Thyroid gland (tissue), 4 donors: ENCODE measurements around the gene NID2. TPM values are rescaled to one million over a fixed set of nuclear protein-coding genes. Genes with fewer than 3 reads are reported as not detected.

Source experiments
- DNase-seq, 2 donors: peaks; one replicate each; pipeline ENCODE4 v3.0.0-alpha.2; 2019
- H3K27ac ChIP-seq, 3 donors: fragments of 200-600 bp; sonication (generic); 1 replicate in 2 of 3; 2 replicates in 1 of 3; pipeline ENCODE4 v1.5.1; 2016 to 2019; ENCODE audit warnings: mild to moderate bottlenecking in 1 of 3, moderate library complexity in 1 of 3
- H3K27me3 ChIP-seq: fragments of 200-600 bp; sonication (generic); one replicate; pipeline ENCODE4 v1.5.1; 2019
- H3K36me3 ChIP-seq, 2 donors: fragments of 200-600 bp; sonication (generic); one replicate each; pipeline ENCODE4 v1.5.1; 2016 to 2019
- H3K4me1 ChIP-seq, 2 donors: fragments of 200-600 bp; sonication (generic); one replicate each; pipeline ENCODE4 v1.5.1; 2017 to 2019
- H3K4me3 ChIP-seq, 3 donors: fragments of 200-600 bp; sonication (generic); replicated peaks in 1 of 3; 1 replicate in 2 of 3; 2 replicates in 1 of 3; pipeline ENCODE4 v1.5.1; 2016; ENCODE audit warnings: mild to moderate bottlenecking in 1 of 3
- H3K9me3 ChIP-seq: fragments of 200-600 bp; sonication (generic); one replicate; pipeline ENCODE4 v1.5.1; 2017
- CTCF ChIP-seq, 6 experiments: fragments of 200-600 bp in 3 of 6; fragments of 450-650 bp in 3 of 6; sonication (generic) in 3 of 6; IDR thresholded peaks; one replicate each; pipeline ENCODE4 v1.5.1; 2016 to 2019; ENCODE audit warnings: antibody characterized with exemption in 6 of 6, mild to moderate bottlenecking in 2 of 6, inconsistent platforms in 1 of 6, moderate library complexity in 1 of 6
- POLR2A ChIP-seq, 2 donors: fragments of 450-650 bp; IDR thresholded peaks; one replicate each; pipeline ENCODE4 v1.6.1; 2017; ENCODE audit warnings: antibody characterized with exemption in 2 of 2, mild to moderate bottlenecking in 2 of 2, moderate library complexity in 1 of 2
- WGBS, 2 donors: methylation state at CpG; one replicate each; pipeline ENCODE4 v1.1.5; 2017; 5-methylcytosine and 5-hydroxymethylcytosine counted together
- intact Hi-C: fragments of 100-400 bp; cut with DNase I; formaldehyde crosslinking; loops from one replicate; pipeline ENCODE4 v1.15.1; 2023
- total RNA-seq, 4 donors: library from RNA; depleted of rRNA; stranded (reverse); fragments of >200 nt; gene quantifications; one replicate each; pipeline ENCODE4 v1.2.3, GENCODE V29; 2016

NID2 gene
- total RNA-seq, 4 donors from 2014 or later = 115 to 207 (median 130) TPM

DNA sequence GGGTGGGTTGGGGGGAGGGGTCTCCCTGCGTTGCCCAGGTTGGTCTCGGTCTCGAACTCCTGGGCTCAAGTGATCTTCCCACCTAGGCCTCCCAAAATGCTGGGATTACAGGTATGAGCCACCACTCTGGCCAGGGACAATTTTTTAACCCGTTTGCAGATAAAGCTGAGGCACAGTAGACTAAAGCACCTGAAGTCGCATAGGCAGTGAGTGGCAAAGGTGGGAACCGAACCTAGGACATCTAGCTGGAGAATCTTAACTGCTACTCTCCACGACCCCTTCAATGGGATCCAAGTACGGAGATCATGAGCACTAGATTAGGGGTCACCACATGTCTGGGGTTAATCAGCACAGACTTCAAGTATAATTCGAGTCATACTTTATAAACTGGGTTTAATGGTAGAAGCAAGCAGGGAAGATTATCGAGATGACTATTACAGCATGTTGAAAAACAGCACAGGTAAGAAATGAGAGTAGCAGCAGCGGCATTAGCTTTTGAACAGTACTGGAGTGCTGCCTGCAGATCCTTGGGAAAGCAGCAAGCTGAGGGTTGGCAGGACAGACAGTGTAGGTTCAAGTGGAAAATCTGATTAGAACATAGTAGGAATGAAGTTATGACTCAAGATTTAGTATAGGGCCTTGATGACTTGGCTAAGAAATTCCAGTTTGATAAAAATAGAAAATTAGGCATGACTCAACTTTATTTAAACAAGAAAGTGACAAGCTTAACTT lies 23.9 kb downstream of the NID2 start:
- intact Hi-C loops = loop anchor here (10.0 kb wide), 1 partner anchor 50 kb away; no protein-coding TSS in a partner anchor
- WGBS, 2 donors = 52 to 62% methylated on average over 11 of the region's 11 CpGs
- H3K4me3 ChIP-seq = no peak overlapping the region
- DNase-seq = peak; percentile 59 to 60
- H3K9me3 ChIP-seq = no peaks in the 10 kb centered on the region
- peaks cover 4 to 22% of the 10 kb centered on the region in 2 donors for H3K36me3 ChIP-seq
- H3K27ac ChIP-seq = peak overlapping the region; percentile 43 to 76 (median 72)
- no peak for TF ChIP-seq CTCF (IDR thresholded peaks at IDR 0.05)
- TF ChIP-seq POLR2A (IDR thresholded peaks at IDR 0.05) = no peak
- H3K4me1 ChIP-seq = peaks cover 55 to 73% of the 10 kb centered on the region in 2 donors
- no peaks in the 10 kb centered on the region for H3K27me3 ChIP-seq

GRCh38 chr14:52043690-52044089 lies 25.2 kb downstream of the NID2 start:
- Histone ChIP-seq H3K27me3 (no peaks in the 10 kb centered on the region), H3K4me1 (peaks cover 42 to 60% of the 10 kb centered on the region in 2 donors), H3K9me3 (no peaks in the 10 kb centered on the region), H3K4me3 (no peak overlapping the region), H3K36me3 (peaks cover 12 to 35% of the 10 kb centered on the region in 2 donors), H3K27ac (peak overlapping the region in 2 of 3 donors; percentile 10 to 63)
- DNase-seq = peak; percentile 56 to 57
- TF ChIP-seq CTCF (IDR thresholded peaks at IDR 0.05) (peak; percentile 16 to 56 (median 46)), POLR2A (IDR thresholded peaks at IDR 0.05) (no peak)
- intact Hi-C loops = loop anchor here (10.0 kb wide), 1 partner anchor 49 kb away; no protein-coding TSS in a partner anchor
- 55 to 62% methylated on average over 5 of the region's 5 CpGs for WGBS, 2 donors

DNA sequence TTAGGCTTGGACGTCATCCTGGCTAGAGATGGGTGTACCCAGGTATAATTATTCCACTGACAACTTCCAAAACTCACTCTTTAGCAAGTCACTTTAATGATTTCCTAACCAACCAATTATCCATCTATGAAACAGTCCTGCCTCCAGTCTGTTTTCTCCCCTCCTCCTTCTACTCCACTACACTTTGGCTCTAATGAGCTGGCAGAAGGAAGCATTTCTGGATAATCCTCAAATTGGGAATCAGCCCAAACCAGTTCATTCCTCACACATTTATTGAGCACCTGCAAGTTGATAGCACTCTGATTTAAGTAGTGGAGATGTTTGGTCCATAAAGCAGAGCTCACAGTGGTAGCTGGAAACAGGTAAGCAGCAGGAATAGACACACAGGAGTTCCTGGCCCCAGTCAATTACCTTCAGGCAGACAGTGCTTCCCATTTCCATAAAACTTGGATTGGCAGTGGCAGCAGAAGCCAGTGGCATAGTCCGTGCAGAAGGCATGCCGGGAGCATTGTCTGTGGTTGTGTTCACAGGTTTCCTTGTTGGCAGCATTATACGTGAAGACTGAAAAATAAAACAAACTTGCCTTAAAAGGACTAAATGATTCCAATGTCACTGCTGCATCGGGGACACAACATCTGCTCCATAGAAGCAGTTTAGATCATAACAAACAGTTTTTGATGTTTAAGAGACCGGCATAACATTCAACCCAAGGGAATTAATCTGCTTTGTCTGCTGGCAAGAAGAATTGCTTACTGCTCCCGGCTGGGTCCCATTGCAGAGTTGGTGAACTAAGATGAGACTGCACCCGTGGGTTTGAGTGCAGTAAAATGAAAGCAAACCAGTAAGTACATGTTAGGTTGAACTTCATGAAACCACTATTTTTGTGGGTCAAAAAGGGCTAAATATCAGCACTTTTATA lies 26.2 kb downstream of the NID2 start:
- no peak overlapping the region for H3K4me3 ChIP-seq
- peaks cover 31 to 49% of the 10 kb centered on the region in 2 donors for H3K4me1 ChIP-seq
- no peak for DNase-seq
- H3K27me3 ChIP-seq = no peaks in the 10 kb centered on the region
- intact Hi-C loops = loop anchor here (10.0 kb wide), 1 partner anchor 48 kb away; no protein-coding TSS in a partner anchor
- TF ChIP-seq CTCF (IDR thresholded peaks at IDR 0.05) (no peak), POLR2A (IDR thresholded peaks at IDR 0.05) (no peak)
- no peaks in the 10 kb centered on the region for H3K9me3 ChIP-seq
- H3K36me3 ChIP-seq = peaks cover 14 to 43% of the 10 kb centered on the region in 2 donors
- peak overlapping the region in 2 of 3 donors; percentile 10 to 13 for H3K27ac ChIP-seq
- 38 to 46% methylated on average over 8 of the region's 8 CpGs for WGBS, 2 donors

DNA sequence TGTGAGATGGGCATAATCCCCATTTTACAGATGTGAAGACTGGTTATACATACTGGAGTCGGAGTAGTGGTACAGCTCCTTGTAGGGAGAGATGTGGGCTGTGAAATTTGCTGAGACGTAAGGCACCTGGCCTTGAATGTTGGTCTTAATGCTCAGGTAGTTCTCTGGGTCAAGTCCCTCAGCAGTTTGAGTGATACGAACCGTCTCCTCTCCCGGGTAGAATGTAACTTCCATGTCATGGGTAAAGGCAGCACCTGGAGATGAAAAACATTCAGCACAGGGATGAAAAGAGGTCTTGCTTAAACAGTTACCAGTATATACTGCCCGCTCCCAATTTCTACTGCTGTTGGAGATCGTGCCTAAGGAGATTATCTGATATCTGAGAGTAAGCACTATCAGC lies 28.3 kb downstream of the NID2 start:
- no peaks in the 10 kb centered on the region for H3K9me3 ChIP-seq
- H3K27me3 ChIP-seq = no peaks in the 10 kb centered on the region
- no peak for DNase-seq
- intact Hi-C loops = loop anchor here (10.0 kb wide), 1 partner anchor 46 kb away; no protein-coding TSS in a partner anchor
- H3K4me1 ChIP-seq = peaks cover 16 to 31% of the 10 kb centered on the region in 2 donors
- 96 to 97% methylated on average over 7 of the region's 7 CpGs for WGBS, 2 donors
- no peak for TF ChIP-seq CTCF (IDR thresholded peaks at IDR 0.05)
- peaks cover 25 to 56% of the 10 kb centered on the region in 2 donors for H3K36me3 ChIP-seq
- H3K4me3 ChIP-seq = no peak overlapping the region
- H3K27ac ChIP-seq = no peak overlapping the region
